GM12865 (cell line): ENCODE results near the gene TCF19.

Experiments
- DNase-seq: peaks from one replicate; pipeline ENCODE4 v3.0.0; 2010; ENCODE audit warnings: low read depth
- H3K4me3 ChIP-seq: 2 replicates; pipeline ENCODE4 v1.5.1; 2011; ENCODE audit warnings: mild to moderate bottlenecking, low read depth, low read length, control low read depth
- TF ChIP-seq, protein P1 (sequence below): IDR thresholded peaks from 2 replicates; pipeline ENCODE4 v1.5.1; 2011; ENCODE audit warnings: low read length, control low read depth, low read depth, inconsistent platforms; ENCODE audit not compliant: insufficient read depth; ENCODE audit errors: missing control alignments

TCF19 gene

DNA sequence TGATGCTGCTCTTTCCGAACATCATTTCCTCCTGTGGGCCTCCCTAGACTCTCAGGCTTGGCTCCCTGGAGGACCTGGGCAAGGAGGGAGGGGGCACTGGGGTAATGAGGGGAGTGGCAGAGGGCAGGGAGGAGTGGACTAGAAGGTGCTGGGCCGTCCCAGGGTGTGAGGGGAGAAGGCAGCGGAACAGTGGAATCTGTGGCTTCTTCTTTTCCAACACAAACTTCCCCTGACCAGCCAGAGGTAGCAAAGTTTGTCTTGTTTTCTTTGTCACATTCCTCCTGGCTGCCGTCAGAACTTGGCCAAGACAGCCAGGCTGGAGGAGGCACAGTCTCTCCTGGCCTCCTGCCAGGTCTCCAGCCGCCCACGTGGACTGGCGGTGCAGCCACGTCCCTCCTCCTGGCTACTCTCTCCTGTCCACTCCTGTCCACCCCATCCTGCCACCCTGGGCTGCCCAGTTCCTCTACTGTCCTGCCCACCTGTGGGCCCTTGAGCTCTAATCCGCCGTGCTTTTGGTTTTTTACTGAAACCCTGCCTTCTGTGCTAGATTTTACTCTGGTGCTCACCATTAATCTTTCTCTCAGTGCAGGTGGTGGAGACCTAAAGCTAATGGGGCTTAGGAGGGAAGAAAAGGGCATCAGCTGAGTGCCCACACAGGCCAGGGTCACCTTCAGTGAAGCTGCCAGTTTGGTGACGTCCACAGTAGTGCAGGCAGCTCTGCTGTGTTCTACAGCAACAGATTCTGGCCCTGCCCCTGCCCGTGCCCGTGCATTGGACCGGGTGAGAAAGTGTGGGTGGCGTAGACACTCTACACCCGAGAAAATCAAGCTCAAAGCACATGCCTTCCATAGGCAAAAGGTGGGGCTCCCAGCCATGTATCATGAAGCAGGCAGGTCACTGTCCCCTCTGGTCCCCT lies 35.3 kb upstream of the TCF19 start:
- no peak for DNase-seq
- no peak overlapping the region for H3K4me3 ChIP-seq
- TF ChIP-seq, protein P1, sequence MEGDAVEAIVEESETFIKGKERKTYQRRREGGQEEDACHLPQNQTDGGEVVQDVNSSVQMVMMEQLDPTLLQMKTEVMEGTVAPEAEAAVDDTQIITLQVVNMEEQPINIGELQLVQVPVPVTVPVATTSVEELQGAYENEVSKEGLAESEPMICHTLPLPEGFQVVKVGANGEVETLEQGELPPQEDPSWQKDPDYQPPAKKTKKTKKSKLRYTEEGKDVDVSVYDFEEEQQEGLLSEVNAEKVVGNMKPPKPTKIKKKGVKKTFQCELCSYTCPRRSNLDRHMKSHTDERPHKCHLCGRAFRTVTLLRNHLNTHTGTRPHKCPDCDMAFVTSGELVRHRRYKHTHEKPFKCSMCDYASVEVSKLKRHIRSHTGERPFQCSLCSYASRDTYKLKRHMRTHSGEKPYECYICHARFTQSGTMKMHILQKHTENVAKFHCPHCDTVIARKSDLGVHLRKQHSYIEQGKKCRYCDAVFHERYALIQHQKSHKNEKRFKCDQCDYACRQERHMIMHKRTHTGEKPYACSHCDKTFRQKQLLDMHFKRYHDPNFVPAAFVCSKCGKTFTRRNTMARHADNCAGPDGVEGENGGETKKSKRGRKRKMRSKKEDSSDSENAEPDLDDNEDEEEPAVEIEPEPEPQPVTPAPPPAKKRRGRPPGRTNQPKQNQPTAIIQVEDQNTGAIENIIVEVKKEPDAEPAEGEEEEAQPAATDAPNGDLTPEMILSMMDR = no peak

DNA sequence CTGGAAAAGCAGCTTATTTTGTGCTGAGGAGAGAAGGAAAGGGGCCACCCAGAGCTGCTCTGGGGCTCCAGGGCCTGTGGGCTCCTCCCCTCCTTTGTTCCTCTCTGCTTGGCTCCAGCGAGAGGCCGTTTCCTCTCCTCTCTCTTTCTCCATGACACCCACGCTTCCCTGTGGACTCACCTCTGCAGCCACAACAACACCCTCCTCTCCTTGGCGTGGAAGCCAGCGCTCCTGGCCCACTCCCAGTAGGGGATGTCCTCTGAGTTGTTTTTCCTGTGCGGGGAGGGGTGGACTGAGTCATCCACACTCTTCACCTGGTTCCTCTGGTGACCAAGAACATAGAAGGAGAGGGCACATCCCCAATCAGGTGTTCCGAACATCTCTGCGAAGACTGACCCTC lies 33.2 kb upstream of the TCF19 start:
- DNase-seq = no peak
- H3K4me3 ChIP-seq = no peak overlapping the region
- TF ChIP-seq, protein P1 = no peak

DNA sequence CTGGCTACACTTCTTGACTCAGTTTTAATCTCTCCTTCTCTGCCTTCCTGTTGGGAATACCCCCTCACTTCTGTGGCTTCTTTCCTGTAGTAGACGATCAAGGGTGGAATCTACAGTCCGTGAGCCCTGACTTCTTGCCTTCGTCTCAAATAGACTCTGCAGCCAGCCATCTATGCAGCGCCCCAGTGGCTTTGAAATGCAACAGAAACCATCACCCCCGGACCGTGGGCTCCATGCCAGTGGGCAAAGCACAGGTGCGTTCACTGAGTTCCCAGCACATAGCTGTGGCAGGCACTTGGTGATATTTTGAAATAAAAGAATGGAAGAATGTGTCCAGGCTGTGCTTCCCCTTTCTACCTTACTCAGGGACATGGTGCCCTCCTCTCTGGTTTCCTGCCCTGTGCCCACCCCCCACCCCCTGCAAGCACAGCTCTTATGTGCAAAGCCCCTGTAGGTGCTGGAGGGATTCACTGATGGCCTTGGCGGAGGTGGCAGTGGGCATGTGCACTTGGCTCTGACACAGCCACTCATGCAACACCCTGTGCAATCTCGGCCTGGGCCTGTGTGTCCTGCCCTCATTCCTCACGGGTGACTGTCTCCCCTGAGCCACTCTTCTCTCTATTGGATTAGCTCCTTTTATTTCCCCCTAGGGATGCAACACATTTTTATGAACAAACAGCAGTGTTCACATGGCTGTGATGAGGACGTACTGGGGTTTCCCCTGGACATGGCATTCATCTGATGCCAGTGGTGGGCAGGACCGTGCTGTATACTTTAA lies 32.6 kb upstream of the TCF19 start:
- DNase-seq = no peak
- H3K4me3 ChIP-seq = no peak overlapping the region
- TF ChIP-seq, protein P1 = no peak

DNA sequence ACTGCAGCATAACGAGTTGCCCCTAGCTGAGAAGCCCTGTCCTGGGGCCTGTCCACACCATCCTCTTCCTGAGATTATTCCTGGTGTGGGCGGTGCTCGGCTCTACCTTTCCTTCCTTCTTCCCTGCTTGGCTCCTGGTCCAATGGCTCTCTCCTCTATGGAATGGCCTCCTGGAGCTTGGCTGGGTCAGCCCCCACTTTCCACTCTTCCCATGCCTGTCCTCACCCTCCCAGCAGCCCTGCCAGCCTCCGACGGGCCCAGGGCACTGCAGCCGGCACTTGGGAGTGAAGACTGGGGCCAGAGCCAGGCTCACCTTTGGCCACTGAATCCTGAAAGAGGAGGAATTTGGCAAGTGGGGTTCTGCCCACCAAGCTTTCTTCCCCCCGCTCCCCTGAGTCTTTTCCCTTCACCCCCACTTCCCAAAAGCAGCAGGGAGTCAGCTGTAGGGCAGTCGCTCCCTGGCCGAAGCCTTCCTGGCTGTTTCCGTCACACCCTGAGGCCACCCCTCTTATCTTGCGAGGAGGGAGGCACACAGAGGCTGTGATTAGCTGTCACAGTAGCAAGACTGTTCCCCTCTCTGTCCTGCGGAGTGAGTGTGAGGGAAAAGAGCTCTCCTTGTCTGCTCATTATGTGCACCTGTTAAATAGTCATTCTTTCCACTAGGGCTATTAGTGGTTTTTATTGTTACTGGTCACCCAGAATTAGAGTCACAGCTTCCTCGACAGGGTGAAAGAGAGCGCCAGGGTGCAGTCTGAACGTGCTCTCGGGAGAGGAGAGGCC lies 31.8 kb upstream of the TCF19 start:
- DNase-seq = no peak
- TF ChIP-seq, protein P1 = no peak
- no peak overlapping the region for H3K4me3 ChIP-seq

DNA sequence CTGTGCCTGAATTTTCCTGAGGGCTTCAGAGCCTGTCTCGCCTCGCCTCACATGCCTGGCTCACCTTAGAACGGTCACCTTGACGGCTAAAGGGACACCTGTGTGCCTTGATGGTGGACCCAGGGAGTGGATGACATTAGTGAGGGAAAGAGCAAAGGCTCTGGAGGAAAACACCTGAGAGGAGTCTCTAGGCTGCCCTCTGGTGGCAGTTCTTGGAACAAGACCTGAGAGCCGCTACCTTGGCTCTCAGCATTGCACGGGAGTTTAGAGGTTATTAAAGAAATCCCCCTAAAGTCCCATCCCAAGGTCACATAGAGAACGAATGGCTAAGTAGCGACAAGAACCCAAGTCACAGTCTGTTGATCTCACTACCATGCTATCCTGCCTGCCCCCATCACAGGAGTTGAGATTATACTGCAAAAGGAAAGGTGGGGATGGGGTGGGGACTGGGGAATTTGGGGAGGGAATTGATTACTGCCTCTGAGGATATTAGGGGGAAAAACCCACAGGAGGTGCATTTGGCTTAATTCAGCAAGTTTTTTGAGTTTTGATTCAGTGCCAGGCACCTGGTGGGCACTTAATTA lies 30.2 kb upstream of the TCF19 start:
- TF ChIP-seq, protein P1 = peak; percentile 89
- no peak overlapping the region for H3K4me3 ChIP-seq

DNA sequence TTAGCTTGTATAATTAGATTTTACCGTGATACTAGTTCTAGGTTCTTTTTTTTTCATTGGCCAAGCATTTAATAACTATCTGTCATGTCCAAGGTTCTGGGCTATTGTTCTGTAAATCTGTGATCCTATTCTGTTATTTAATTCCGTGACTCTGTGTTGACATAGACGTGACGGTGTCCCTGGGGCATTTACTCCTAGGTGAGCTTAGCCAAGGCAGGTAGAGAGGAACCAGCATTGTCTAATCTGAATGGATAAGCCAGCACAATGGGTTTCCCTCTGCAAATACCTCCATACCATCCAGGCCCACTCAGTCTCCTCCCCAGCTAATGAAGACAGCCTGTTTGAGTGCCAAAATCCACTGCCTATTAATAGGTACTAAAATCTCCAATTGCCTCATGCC lies 29.3 kb upstream of the TCF19 start:
- DNase-seq = no peak
- TF ChIP-seq, protein P1 = no peak
- no peak overlapping the region for H3K4me3 ChIP-seq

More for the DNA sequence above, 30.2 kb upstream of the TCF19 start:
- peak; percentile 68 for DNase-seq
